Liver (tissue), 9 donors: ENCODE measurements around the gene NPEPL1. TPM values are rescaled to one million over a fixed set of nuclear protein-coding genes. Genes with fewer than 3 reads are reported as not detected.

Experiments
- DNase-seq: peaks from one replicate; pipeline ENCODE4 v3.0.0-alpha.2; 2017; ENCODE audit warnings: low spot score
- H3K27ac ChIP-seq, 2 donors: one replicate each; pipeline ENCODE4 v1.7.0; 2013; ENCODE audit warnings: inconsistent platforms in 2 of 2, low read length in 2 of 2, control low read depth in 1 of 2, low read depth in 1 of 2, mild to moderate bottlenecking in 1 of 2
- H3K27me3 ChIP-seq, 4 donors: one replicate each; pipeline versions ENCODE4 v1.6.1 to v1.7.0; 2013; ENCODE audit warnings: low read length in 3 of 4, inconsistent platforms in 1 of 4, mild to moderate bottlenecking in 1 of 4, moderate library complexity in 1 of 4; ENCODE audit not compliant: control insufficient read depth in 4 of 4, insufficient read depth in 4 of 4
- H3K36me3 ChIP-seq, 4 donors: one replicate each; pipeline versions ENCODE4 v1.6.1 to v1.7.0; 2013; ENCODE audit warnings: low read length in 3 of 4, mild to moderate bottlenecking in 3 of 4, low read depth in 1 of 4, moderate library complexity in 1 of 4; ENCODE audit not compliant: control insufficient read depth in 4 of 4, insufficient read depth in 3 of 4
- H3K4me1 ChIP-seq, 4 donors: one replicate each; pipeline versions ENCODE4 v1.6.1 to v1.7.0; 2013; ENCODE audit warnings: low read length in 3 of 4, mild to moderate bottlenecking in 3 of 4, moderate library complexity in 1 of 4; ENCODE audit not compliant: control insufficient read depth in 4 of 4, insufficient read depth in 4 of 4
- H3K4me3 ChIP-seq, 3 donors: one replicate each; pipeline versions ENCODE4 v1.6.1 to v1.7.0; 2013; ENCODE audit warnings: low read length in 3 of 3, control low read depth in 1 of 3, low read depth in 1 of 3, mild to moderate bottlenecking in 1 of 3
- H3K9ac ChIP-seq, 2 donors: one replicate each; pipeline ENCODE4 v1.7.0; 2013; ENCODE audit warnings: low read length in 2 of 2, mild to moderate bottlenecking in 2 of 2, moderate library complexity in 2 of 2, control low read depth in 1 of 2, low read depth in 1 of 2
- H3K9me3 ChIP-seq, 4 donors: one replicate each; pipeline versions ENCODE4 v1.6.1 to v1.7.0; 2013; ENCODE audit warnings: low read length in 3 of 4; ENCODE audit not compliant: control insufficient read depth in 4 of 4
- ATF3 ChIP-seq: IDR thresholded peaks from 2 replicates; pipeline ENCODE4 v1.6.1; 2016; ENCODE audit warnings: antibody characterized with exemption
- CTCF ChIP-seq: fragments of 150-350 bp; IDR thresholded peaks from 2 replicates; pipeline ENCODE4 v1.5.1; 2017; ENCODE audit warnings: improper control_type of control experiment, low read depth, low read length; ENCODE audit not compliant: missing input control
- EGR1 ChIP-seq, 2 donors: IDR thresholded peaks; 2 replicates each; pipeline ENCODE4 v1.6.1; 2016 to 2018; ENCODE audit warnings: antibody characterized with exemption in 2 of 2, low read depth in 2 of 2
- FOXA1 ChIP-seq: IDR thresholded peaks from 2 replicates; pipeline ENCODE4 v1.6.1; 2016; ENCODE audit warnings: antibody characterized with exemption
- FOXA2 ChIP-seq: IDR thresholded peaks from 2 replicates; pipeline ENCODE4 v1.6.1; 2016; ENCODE audit warnings: antibody characterized with exemption
- GABPA ChIP-seq, 2 donors: IDR thresholded peaks in 1 of 2; conservative IDR thresholded peaks in 1 of 2; 2 replicates each; pipeline ENCODE4 v1.6.1; 2016; ENCODE audit warnings: antibody characterized with exemption in 2 of 2, mild to moderate bottlenecking in 1 of 2, moderate library complexity in 1 of 2
- HNF4A ChIP-seq, 2 donors: conservative IDR thresholded peaks; 2 replicates each; pipeline ENCODE4 v1.6.1; 2016; ENCODE audit warnings: antibody characterized with exemption in 2 of 2, mild to moderate bottlenecking in 2 of 2
- HNF4G ChIP-seq: IDR thresholded peaks from 2 replicates; pipeline ENCODE4 v1.6.1; 2016; ENCODE audit warnings: antibody characterized with exemption
- JUND ChIP-seq, 2 donors: IDR thresholded peaks; 2 replicates each; pipeline ENCODE4 v1.6.1; 2016; ENCODE audit warnings: antibody characterized with exemption in 2 of 2
- MAX ChIP-seq: IDR thresholded peaks from 2 replicates; pipeline ENCODE4 v1.6.1; 2016; ENCODE audit warnings: antibody characterized with exemption
- NR2F2 ChIP-seq: IDR thresholded peaks from 2 replicates; pipeline ENCODE4 v1.6.1; 2016; ENCODE audit warnings: antibody characterized with exemption
- RAD21 ChIP-seq, 2 donors: IDR thresholded peaks; 2 replicates each; pipeline ENCODE4 v1.6.1; 2016; ENCODE audit warnings: antibody characterized with exemption in 2 of 2, mild to moderate bottlenecking in 2 of 2
- RXRA ChIP-seq, 2 donors: IDR thresholded peaks; 2 replicates each; pipeline ENCODE4 v1.6.1; 2017 to 2018; ENCODE audit warnings: antibody characterized with exemption in 2 of 2, mild to moderate bottlenecking in 1 of 2
- SP1 ChIP-seq: IDR thresholded peaks from 2 replicates; pipeline ENCODE4 v1.6.1; 2018; ENCODE audit warnings: antibody characterized with exemption, mild to moderate bottlenecking
- YY1 ChIP-seq: IDR thresholded peaks from 2 replicates; pipeline ENCODE4 v1.6.1; 2016; ENCODE audit warnings: antibody characterized with exemption, mild to moderate bottlenecking
- ZBTB33 ChIP-seq: IDR thresholded peaks from 2 replicates; pipeline ENCODE4 v1.6.1; 2016; ENCODE audit warnings: antibody characterized with exemption
- WGBS: extraction: QIAGEN DNeasy Blood & Tissue Kit; methylation state at CpG from one replicate; pipeline ENCODE4 v1.1.7; 2013; 5-methylcytosine and 5-hydroxymethylcytosine counted together
- polyA plus RNA-seq, 2 donors: library from polyadenylated mRNA; stranded (reverse) in 1 of 2; unstranded in 1 of 2; fragments of 200-250 nt in 1 of 2; fragments of >200 nt in 1 of 2; fragmentation: Nextera tagmentation in 1 of 2; extraction: Ambion mirVana in 1 of 2; gene quantifications; one replicate each; pipeline versions ENCODE4 v1.2.1 to v1.2.3, GENCODE V29; 2013 to 2015
- total RNA-seq, 2 donors: library from RNA; depleted of rRNA; stranded (reverse); fragments of >200 nt; gene quantifications; one replicate each; pipeline ENCODE4 v1.2.3, GENCODE V29; 2014
- donor health status: healthy.
- donor health status: healthy.
- donor health status: healthy.
- donor health status: healthy.
- donor health status: healthy.

NPEPL1 gene
- total and polyA plus RNA-seq, 4 donors, result 8.0 to 13.3 (median 10.9) TPM

GRCh38 chr20:58703765-58704371, 11.3 kb downstream of the NPEPL1 start:
- no peaks in the 10 kb centered on the region for H3K9me3 ChIP-seq
- H3K36me3 ChIP-seq, result peaks cover 4 to 55% (median 18%) of the 10 kb centered on the region in 4 donors
- no peaks in the 10 kb centered on the region for H3K27me3 ChIP-seq
- H3K9ac ChIP-seq, result no peak overlapping the region
- WGBS, result 97% methylated on average over 12 of the region's 12 CpGs
- H3K4me3 ChIP-seq, result no peak overlapping the region
- H3K4me1 ChIP-seq, result no peaks in the 10 kb centered on the region
- no peak for TF ChIP-seq RXRA (IDR thresholded peaks at IDR 0.05)
- no peak for TF ChIP-seq YY1
- no peak for TF ChIP-seq NR2F2
- no peak overlapping the region for H3K27ac ChIP-seq
- no peak for DNase-seq

- peaks cover 4 to 45% (median 13%) of the 10 kb centered on the region in 4 donors for H3K36me3 ChIP-seq
- no peaks in the 10 kb centered on the region for H3K4me1 ChIP-seq
- no peak overlapping the region for H3K27ac ChIP-seq
- no peak overlapping the region for H3K4me3 ChIP-seq
- no peaks in the 10 kb centered on the region for H3K9me3 ChIP-seq
- TF ChIP-seq EGR1 (IDR thresholded peaks at IDR 0.05; ENCODE audit: low read depth in 2 of 2), result no peak
- no peak for TF ChIP-seq RXRA (IDR thresholded peaks at IDR 0.05)
- no peak for TF ChIP-seq JUND (IDR thresholded peaks at IDR 0.05)
- TF ChIP-seq CTCF, result no peak
- no peak for TF ChIP-seq FOXA2
- TF ChIP-seq ATF3, result no peak
- no peak for TF ChIP-seq RAD21 (IDR thresholded peaks at IDR 0.05)
- TF ChIP-seq NR2F2, result no peak
- TF ChIP-seq GABPA (IDR thresholded peaks at IDR 0.05 in 1 of 2, conservative IDR thresholded peaks at IDR 0.05 in 1 of 2), result no peak
- TF ChIP-seq YY1, result no peak
- TF ChIP-seq HNF4A (conservative IDR thresholded peaks at IDR 0.05), result no peak
- WGBS, result 94% methylated on average over 14 of the region's 14 CpGs
- no peaks in the 10 kb centered on the region for H3K27me3 ChIP-seq
- no peak overlapping the region for H3K9ac ChIP-seq
- no peak for DNase-seq
Observed at GRCh38 chr20:58705208-58705926, 12.8 kb downstream of the NPEPL1 start.

- 97% methylated on average over 20 of the region's 20 CpGs for WGBS
- peaks cover 4 to 41% (median 13%) of the 10 kb centered on the region in 4 donors for H3K36me3 ChIP-seq
- TF ChIP-seq GABPA (IDR thresholded peaks at IDR 0.05 in 1 of 2, conservative IDR thresholded peaks at IDR 0.05 in 1 of 2) (no peak), YY1 (no peak), ZBTB33 (no peak), SP1 (no peak), EGR1 (IDR thresholded peaks at IDR 0.05; ENCODE audit: low read depth in 2 of 2) (no peak), ATF3 (no peak), FOXA2 (no peak), HNF4G (no peak), RAD21 (IDR thresholded peaks at IDR 0.05) (no peak), HNF4A (conservative IDR thresholded peaks at IDR 0.05) (no peak), RXRA (IDR thresholded peaks at IDR 0.05) (no peak), FOXA1 (no peak), MAX (no peak)
Observed at GRCh38 chr20:58706150-58706892, 13.7 kb downstream of the NPEPL1 start.

More at GRCh38 chr20:58706150-58706892, 13.7 kb downstream of the NPEPL1 start:
- no peaks in the 10 kb centered on the region for H3K9me3 ChIP-seq
- H3K4me3 ChIP-seq, result no peak overlapping the region
- peak; percentile 28 for DNase-seq
- no peaks in the 10 kb centered on the region for H3K4me1 ChIP-seq
- no peak overlapping the region for H3K9ac ChIP-seq
- no peak overlapping the region for H3K27ac ChIP-seq
- H3K27me3 ChIP-seq, result no peaks in the 10 kb centered on the region
